ENCODE results near the gene SP6. TPM values are rescaled to one million over a fixed set of nuclear protein-coding genes. Genes with fewer than 3 reads are reported as not detected.

The SP6 gene
- total RNA-seq, 4 donors from 2014 or later = 0.56 to 5.9 (median 0.96) TPM

GRCh38 chr17:47879776-47880454, 29.0 kb upstream of the SP6 start:
- Histone ChIP-seq H3K27me3 (no peaks in the 10 kb centered on the region), H3K27ac (no peak overlapping the region), H3K4me3 (replicated peaks in 1 of 3) (no peak overlapping the region), H3K4me1 (no peaks in the 10 kb centered on the region), H3K9me3 (no peaks in the 10 kb centered on the region), H3K36me3 (no peaks in the 10 kb centered on the region)
- no peak for DNase-seq
- WGBS, 2 donors = 82% methylated on average over 8 of the region's 8 CpGs
- TF ChIP-seq CTCF (IDR thresholded peaks at IDR 0.05) = no peak
- no peak for TF ChIP-seq POLR2A (IDR thresholded peaks at IDR 0.05)
- intact Hi-C loops (cut with DNase I) = no loop called here

- WGBS, 2 donors = 72 to 79% methylated on average over 2 of the region's 2 CpGs
- Histone ChIP-seq H3K36me3 (no peaks in the 10 kb centered on the region), H3K27me3 (no peaks in the 10 kb centered on the region)
Measured at GRCh38 chr17:47879028-47879585, 28.1 kb upstream of the SP6 start.

GRCh38 chr17:47878203-47879027, 27.5 kb upstream of the SP6 start:
- no peaks in the 10 kb centered on the region for H3K27me3 ChIP-seq
- no peaks in the 10 kb centered on the region for H3K9me3 ChIP-seq
- 58 to 69% methylated on average over 10 of the region's 10 CpGs for WGBS, 2 donors
- H3K4me1 ChIP-seq = no peaks in the 10 kb centered on the region
- DNase-seq = no peak
- H3K4me3 ChIP-seq (replicated peaks in 1 of 3) = no peak overlapping the region
- no peaks in the 10 kb centered on the region for H3K36me3 ChIP-seq
- no peak overlapping the region for H3K27ac ChIP-seq
- intact Hi-C loops (cut with DNase I) = no loop called here
- TF ChIP-seq POLR2A (IDR thresholded peaks at IDR 0.05) (no peak), CTCF (IDR thresholded peaks at IDR 0.05) (no peak)

More at GRCh38 chr17:47879028-47879585, 28.1 kb upstream of the SP6 start:
- no peak for DNase-seq
- TF ChIP-seq CTCF (IDR thresholded peaks at IDR 0.05) (no peak), POLR2A (IDR thresholded peaks at IDR 0.05) (no peak)
- intact Hi-C loops (cut with DNase I) = no loop called here
- no peaks in the 10 kb centered on the region for H3K4me1 ChIP-seq
- no peak overlapping the region for H3K27ac ChIP-seq
- H3K9me3 ChIP-seq = no peaks in the 10 kb centered on the region
- H3K4me3 ChIP-seq (replicated peaks in 1 of 3) = no peak overlapping the region

- DNase-seq = no peak
- no peaks in the 10 kb centered on the region for H3K36me3 ChIP-seq
- H3K9me3 ChIP-seq = no peaks in the 10 kb centered on the region
- intact Hi-C loops (cut with DNase I) = no loop called here
- H3K27me3 ChIP-seq = no peaks in the 10 kb centered on the region
- H3K4me3 ChIP-seq (replicated peaks in 1 of 3) = no peak overlapping the region
- WGBS, 2 donors = 60 to 72% methylated on average over 9 of the region's 9 CpGs
- no peak for TF ChIP-seq POLR2A (IDR thresholded peaks at IDR 0.05)
- TF ChIP-seq CTCF (IDR thresholded peaks at IDR 0.05) = no peak
- H3K4me1 ChIP-seq = no peaks in the 10 kb centered on the region
- H3K27ac ChIP-seq = no peak overlapping the region
Measured at GRCh38 chr17:47877368-47878034, 26.5 kb upstream of the SP6 start.

All from thyroid gland (tissue), 4 donors.